B cell (primary cell): ENCODE data around the gene CELF2. TPM values are rescaled to one million over a fixed set of nuclear protein-coding genes. Genes with fewer than 3 reads are reported as not detected.
A peak's percentile ranks its signal among the peaks of the same experiment; 100 is the strongest.

ENCODE experiments used
- ATAC-seq: fragments of 200-7000 bp; cut with Tn5 transposase; one replicate; pipeline ENCODE4 v1.10.0; 2021; ENCODE audit warnings: low read depth, mild to moderate bottlenecking, moderate number of reproducible peaks, moderate library complexity
- CTCF ChIA-PET: fragments of 350-600 bp; sonication (Branson Sonifier 250); formaldehyde crosslinking; loops from one replicate; lab custom pipeline; 2021; ENCODE audit warnings: antibody characterized with exemption, inconsistent platforms; lab: Charles Lee
- POLR2A ChIA-PET: fragments of 350-600 bp; sonication (Branson Sonifier 250); formaldehyde crosslinking; loops from one replicate; lab custom pipeline; 2021; ENCODE audit warnings: antibody characterized with exemption; lab: Charles Lee
- DNase-seq: peaks from one replicate; pipeline ENCODE4 v3.0.0; 2013
- H2AFZ ChIP-seq: 2 replicates; pipeline ENCODE4 v1.6.1; 2012; ENCODE audit warnings: mild to moderate bottlenecking, low read depth, low read length; ENCODE audit not compliant: insufficient read depth, poor library complexity, severe bottlenecking
- H3K27ac ChIP-seq, 2 donors: 1 replicate in 1 of 2; 2 replicates in 1 of 2; pipeline ENCODE4 v1.5.1; 2012 to 2013; ENCODE audit warnings: low read length in 2 of 2, mild to moderate bottlenecking in 2 of 2, moderate library complexity in 1 of 2
- H3K27me3 ChIP-seq, 4 experiments: fragments of 200-600 bp in 1 of 4; sonication (generic) in 1 of 4; replicated peaks in 1 of 4; 1 replicate in 2 of 4; 2 replicates in 2 of 4; pipeline versions ENCODE4 v1.6.1 to v1.7.0; 2013 to 2016; ENCODE audit warnings: low read length in 3 of 4, mild to moderate bottlenecking in 2 of 4, mixed read lengths in 1 of 4, moderate library complexity in 1 of 4; ENCODE audit not compliant: insufficient read depth in 4 of 4, control insufficient read depth in 3 of 4; ENCODE audit errors: control extremely low read depth in 1 of 4
- H3K36me3 ChIP-seq, 2 experiments: replicated peaks in 1 of 2; 1 replicate in 1 of 2; 2 replicates in 1 of 2; pipeline versions ENCODE4 v1.6.1 to v1.7.1; 2013; ENCODE audit warnings: low read length in 1 of 2; ENCODE audit not compliant: insufficient read depth in 2 of 2, control insufficient read depth in 1 of 2; ENCODE audit errors: control extremely low read depth in 1 of 2, extremely low read depth in 1 of 2
- H3K4me1 ChIP-seq, 2 donors: fragments of 200-600 bp in 1 of 2; sonication (generic) in 1 of 2; 1 replicate in 1 of 2; 2 replicates in 1 of 2; pipeline versions ENCODE4 v1.5.1 to v1.6.1; 2013 to 2017; ENCODE audit warnings: low read length in 2 of 2; ENCODE audit not compliant: control insufficient read depth in 2 of 2, insufficient read depth in 2 of 2
- H3K4me2 ChIP-seq: replicated peaks from 2 replicates; pipeline ENCODE3; 2012; ENCODE audit warnings: mild to moderate bottlenecking, low read depth, low read length; ENCODE audit not compliant: poor library complexity, severe bottlenecking
- H3K4me3 ChIP-seq, 5 experiments: fragments of 200-600 bp in 1 of 5; sonication (generic) in 1 of 5; 1 replicate in 3 of 5; 2 replicates in 2 of 5; pipeline versions ENCODE4 v1.5.1 to v1.7.0; 2011 to 2016; ENCODE audit warnings: low read length in 4 of 5, mild to moderate bottlenecking in 4 of 5, low read depth in 2 of 5, control low read depth in 1 of 5, moderate library complexity in 1 of 5; ENCODE audit not compliant: insufficient read depth in 1 of 5; ENCODE audit errors: control extremely low read depth in 1 of 5, extremely low read depth in 1 of 5
- H3K79me2 ChIP-seq: fragments of 200-600 bp; sonication (generic); one replicate; pipeline ENCODE4 v1.6.0; 2016; ENCODE audit warnings: low read length; ENCODE audit not compliant: control insufficient read depth, insufficient read depth
- H3K9ac ChIP-seq: fragments of 200-600 bp; sonication (generic); 2 replicates; pipeline ENCODE4 v1.6.1; 2017; ENCODE audit warnings: mild to moderate bottlenecking, low read length, moderate library complexity
- H3K9me3 ChIP-seq, 3 donors: one replicate each; pipeline versions ENCODE4 v1.6.1 to v1.7.1; 2013; ENCODE audit warnings: low read length in 2 of 3; ENCODE audit not compliant: control insufficient read depth in 2 of 3, insufficient read depth in 1 of 3; ENCODE audit errors: control extremely low read depth in 1 of 3
- H4K20me1 ChIP-seq: 2 replicates; pipeline ENCODE4 v1.6.0; 2012; ENCODE audit warnings: mild to moderate bottlenecking, low read length; ENCODE audit not compliant: insufficient read depth, control insufficient read depth, poor library complexity, severe bottlenecking
- H3K27ac Mint-ChIP-seq: one replicate; pipeline ENCODE4 v1.8.0; 2021; ENCODE audit warnings: mixed read lengths
- H3K27me3 Mint-ChIP-seq: one replicate; pipeline ENCODE4 v1.8.0; 2021; ENCODE audit warnings: mixed read lengths
- H3K4me1 Mint-ChIP-seq: one replicate; pipeline ENCODE4 v1.8.0; 2021; ENCODE audit warnings: mixed read lengths
- H3K4me3 Mint-ChIP-seq: one replicate; pipeline ENCODE4 v1.8.0; 2021; ENCODE audit warnings: mixed read lengths
- H3K9me3 Mint-ChIP-seq: one replicate; pipeline ENCODE4 v1.8.0; 2022; ENCODE audit warnings: mixed read lengths; ENCODE audit not compliant: insufficient read depth
- CTCF ChIP-seq: fragments of 200-600 bp; IDR thresholded peaks from one replicate; pipeline ENCODE4 v1.8.0; 2022; ENCODE audit warnings: antibody characterized with exemption, mild to moderate bottlenecking
- EZH2 ChIP-seq: IDR thresholded peaks from 2 replicates; pipeline ENCODE4 v1.6.1; 2012; ENCODE audit warnings: borderline replicate concordance, low read depth, mild to moderate bottlenecking, moderate library complexity, low read length; ENCODE audit not compliant: insufficient read depth, poor library complexity, severe bottlenecking
- WGBS: methylation state at CpG from one replicate; pipeline ENCODE4 v1.1.5; 2013; ENCODE audit warnings: missing lambda C conversion rate; ENCODE audit not compliant: insufficient coverage; 5-methylcytosine and 5-hydroxymethylcytosine counted together
- intact Hi-C: fragments of 100-400 bp; cut with micrococcal nuclease; formaldehyde crosslinking; loops from one replicate; pipeline ENCODE4 v1.10.0; 2022
- polyA plus RNA-seq: library from polyadenylated mRNA; depleted of rRNA; stranded (reverse); fragments of >200 nt; gene quantifications from 2 replicates; pipeline ENCODE4 v1.2.3, GENCODE V29; 2012
- total RNA-seq, 2 donors: library from RNA; stranded (reverse); fragments of 120-200 nt in 1 of 2; gene quantifications; 1 replicate in 1 of 2; 2 replicates in 1 of 2; pipeline versions ENCODE4 v1.2.3 to v1.2.4, GENCODE V29; 2013 to 2022

CELF2 gene
- total and polyA plus RNA-seq, 2 donors (not counting 1 experiment from before 2014, with no cell fraction given) = 59.5 to 112 TPM

- Histone ChIP-seq H3K4me3 (peak overlapping the region in 4 of 5 experiments; percentile 28 to 58 (median 40)), H4K20me1 (peaks cover 97% of the 10 kb centered on the region), H3K36me3 (peaks cover 0 to 34% of the 10 kb centered on the region in 2 experiments), H3K27ac (peak overlapping the region; percentile 66 to 80), H3K79me2 (peaks cover 94% of the 10 kb centered on the region), H3K4me1 (peaks cover 82 to 85% of the 10 kb centered on the region in 2 donors), H3K4me2 (peak overlapping the region; percentile 81), H3K9ac (peak overlapping the region; percentile 57), H3K27me3 (no peaks in the 10 kb centered on the region), H3K9me3 (peaks cover 0 to 8% (median 0%) of the 10 kb centered on the region in 3 donors), H2AFZ (no peak overlapping the region)
- Mint-ChIP-seq H3K27ac (peak overlapping the region; percentile 97), H3K27me3 (no peaks in the 10 kb centered on the region), H3K9me3 (no peaks in the 10 kb centered on the region), H3K4me3 (peak overlapping the region; percentile 91), H3K4me1 (peaks cover 52% of the 10 kb centered on the region)
- WGBS = 19% methylated on average over 20 of the region's 25 CpGs
- ATAC-seq = peak; percentile 61
- ChIA-PET CTCF (interaction anchor here (0.6 to 3.0 kb wide), 24 partner anchors 9 to 140 kb away, joined by 3 to 22 read pairs (median 4); no protein-coding TSS in a partner anchor), POLR2A (interaction anchor here (0.6 to 5.0 kb wide), 11 partner anchors 13 to 345 kb away, joined by 3 to 52 read pairs (median 4); no protein-coding TSS in a partner anchor)
- TF ChIP-seq EZH2 (no peak), CTCF (no peak)
- intact Hi-C loops = loop anchor here (1.0 to 5.0 kb wide), 4 partner anchors 15 to 76 kb away; no protein-coding TSS in a partner anchor
- peak; percentile 75 for DNase-seq
Measured at GRCh38 chr10:11242443-11243387, 225.0 kb downstream of the CELF2 start.
